DMS79 treated with DMSO at 0.1 percent for 48 hours (cell line): ENCODE data around the gene RNF157.
A peak's percentile ranks its signal among the peaks of the same experiment; 100 is the strongest.

Source experiments
- DNase-seq: peaks from one replicate; lab custom pipeline; 2025; lab: John Stamatoyannopoulos, UW

RNF157 gene

DNA sequence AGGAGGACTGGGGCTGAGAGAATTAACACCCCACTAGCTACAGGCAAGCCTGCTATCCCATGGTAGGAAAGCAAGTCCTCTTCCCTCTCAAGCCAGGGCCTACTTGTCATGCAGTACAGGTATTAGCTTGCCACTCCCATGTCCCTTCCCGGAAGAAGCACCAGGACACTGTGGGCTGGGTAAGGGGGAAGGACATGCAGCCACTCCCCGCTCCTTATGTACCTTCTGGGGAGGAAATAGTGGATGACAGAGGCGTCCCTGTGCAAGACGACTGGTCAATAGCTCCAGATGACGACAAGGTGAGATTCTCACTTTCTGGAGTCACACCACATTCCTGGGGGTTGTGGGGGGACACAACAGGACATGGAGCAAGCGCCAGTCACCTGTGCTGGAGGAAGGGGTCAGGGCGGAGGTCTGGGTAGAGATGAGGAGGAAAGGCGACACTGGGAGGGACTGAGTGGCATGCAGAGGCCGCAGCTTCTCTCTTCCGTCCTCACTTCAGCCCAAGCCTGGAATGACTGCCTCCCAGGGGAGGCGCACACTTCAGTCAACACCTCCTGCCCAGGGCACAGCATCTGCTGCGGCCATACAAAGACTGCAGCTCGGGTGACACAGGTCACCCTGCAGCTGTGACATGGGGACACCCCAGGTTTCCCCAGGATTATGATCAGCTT lies 84.2 kb downstream of the RNF157 start:
- no peak for DNase-seq

GRCh38 chr17:76154936-76155845 lies 85.1 kb downstream of the RNF157 start:
- no peak for DNase-seq

DNA sequence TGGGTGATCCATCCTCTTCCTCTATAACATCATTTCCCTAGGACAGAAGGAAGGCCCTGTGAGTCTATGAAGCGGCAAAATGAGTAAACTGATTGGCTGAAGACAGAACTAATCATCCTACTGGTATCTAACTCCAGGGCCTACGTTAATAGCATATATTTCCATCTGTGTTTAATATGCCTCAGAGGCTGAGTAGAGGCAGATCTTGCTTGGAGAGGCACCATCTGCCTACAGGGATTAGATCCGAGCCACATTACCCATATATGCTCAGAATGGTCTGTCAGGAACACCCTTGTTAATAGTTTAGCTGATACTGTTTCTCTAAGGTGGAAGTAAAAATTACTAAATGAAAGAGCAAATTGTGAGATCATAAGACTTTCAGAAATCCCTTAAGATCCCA lies 86.0 kb downstream of the RNF157 start:
- DNase-seq, result no peak

DNA sequence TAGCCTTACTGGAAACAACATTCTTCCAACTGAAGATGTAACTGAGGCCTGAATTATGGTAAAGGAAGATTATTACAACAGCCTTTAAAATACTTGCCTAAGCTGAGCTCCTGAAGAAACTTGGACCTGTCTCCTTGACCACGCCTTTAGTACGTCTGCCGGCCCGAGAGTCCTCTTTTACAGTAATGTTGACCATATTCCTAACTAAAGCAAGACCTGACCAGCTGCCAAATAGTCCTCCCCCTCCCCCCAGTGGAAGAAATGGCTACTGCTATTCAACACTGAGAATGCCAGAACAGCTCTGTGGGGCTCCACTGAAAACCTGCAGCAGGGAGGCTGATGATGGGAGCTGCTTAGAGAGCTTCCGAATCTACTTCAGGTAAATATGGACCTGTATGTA lies 86.7 kb downstream of the RNF157 start:
- no peak for DNase-seq

DNA sequence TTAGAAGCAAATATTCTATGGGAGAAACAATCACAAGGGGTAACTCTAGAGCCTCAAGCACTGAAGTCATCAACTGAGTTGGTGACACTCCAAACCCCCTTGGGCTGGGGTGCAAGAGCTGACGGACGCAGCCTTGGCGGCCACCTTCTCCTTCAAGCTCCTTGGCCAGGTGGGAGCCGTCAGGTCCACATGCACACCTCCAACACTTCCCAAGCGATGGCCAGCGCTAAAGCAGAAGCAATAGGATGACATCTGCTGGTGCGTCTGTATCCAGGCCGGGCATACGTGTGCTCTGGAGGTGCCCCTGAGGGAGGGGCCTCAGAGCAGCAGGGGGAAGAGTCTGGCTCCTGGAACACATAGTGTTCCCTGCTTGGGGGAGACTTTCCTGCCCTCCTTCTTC lies 87.1 kb downstream of the RNF157 start:
- no peak for DNase-seq

DNA sequence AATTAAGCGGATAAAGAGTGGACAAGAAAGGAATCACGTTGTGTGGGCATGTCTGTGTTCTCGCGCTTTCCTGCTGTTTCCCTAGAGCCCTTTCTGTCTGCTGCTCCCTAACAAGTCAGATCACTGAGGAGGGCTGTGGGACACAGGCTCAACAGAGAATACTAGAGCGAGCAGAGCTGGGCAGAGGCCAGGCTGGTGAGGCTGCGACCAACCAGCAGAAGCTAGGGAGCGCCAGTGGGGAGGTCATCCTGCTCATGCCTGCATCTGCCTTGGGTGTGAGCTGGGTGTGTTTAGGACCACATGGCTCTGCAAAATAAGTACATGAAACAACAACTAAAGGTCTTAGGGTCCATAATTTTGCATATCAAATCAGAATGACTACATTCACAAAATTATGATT lies 87.7 kb downstream of the RNF157 start:
- DNase-seq, result no peak

- no peak for DNase-seq
These were observed 88.3 kb downstream of the RNF157 start for GRCh38 chr17:76151896-76152454.

DNA sequence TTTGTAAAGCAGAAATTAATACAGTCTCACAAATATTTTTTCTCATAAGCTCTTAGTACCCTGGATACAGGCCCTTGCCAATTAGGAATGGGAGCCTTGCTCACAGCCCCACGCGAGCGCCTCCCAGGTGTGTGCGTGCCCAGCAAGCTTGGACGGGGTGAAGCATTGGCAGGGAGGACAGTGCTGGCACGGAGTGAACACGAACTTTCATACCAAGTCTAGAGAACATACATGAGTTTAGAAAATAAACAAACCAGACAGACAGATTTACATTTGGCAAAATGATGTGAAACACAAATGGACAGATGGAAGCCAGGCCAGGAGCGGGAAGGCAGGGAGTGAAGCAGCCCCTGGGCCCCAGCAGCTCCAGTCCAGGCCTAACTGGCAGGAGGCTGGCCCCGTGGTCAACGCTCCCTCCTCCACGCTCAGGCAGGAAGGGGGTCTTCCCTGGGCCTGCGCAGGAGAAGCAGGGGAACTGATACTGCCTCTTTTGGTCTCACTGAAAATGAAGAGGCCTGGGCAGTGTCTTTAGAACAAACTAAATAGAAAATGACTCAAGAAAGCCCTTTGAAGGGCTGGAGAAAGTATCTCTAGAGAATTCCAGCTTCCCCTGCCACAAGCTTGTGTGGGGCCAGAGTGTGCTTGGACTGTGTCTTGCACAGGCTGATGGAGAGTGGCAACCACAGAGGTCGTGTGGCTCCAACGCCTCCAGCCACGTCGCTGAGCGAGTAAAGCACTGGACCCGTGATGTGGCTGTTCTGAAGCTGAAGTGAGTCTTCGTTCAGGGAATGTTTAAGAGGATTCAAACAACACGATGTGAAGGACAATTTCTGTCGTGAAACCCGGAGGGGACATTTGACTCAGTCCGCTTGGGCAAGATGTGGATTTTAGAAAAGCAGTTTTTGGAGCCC lies 89.3 kb downstream of the RNF157 start:
- no peak for DNase-seq

- no peak for DNase-seq
These were observed 91.1 kb downstream of the RNF157 start for GRCh38 chr17:76149214-76149613.

DNA sequence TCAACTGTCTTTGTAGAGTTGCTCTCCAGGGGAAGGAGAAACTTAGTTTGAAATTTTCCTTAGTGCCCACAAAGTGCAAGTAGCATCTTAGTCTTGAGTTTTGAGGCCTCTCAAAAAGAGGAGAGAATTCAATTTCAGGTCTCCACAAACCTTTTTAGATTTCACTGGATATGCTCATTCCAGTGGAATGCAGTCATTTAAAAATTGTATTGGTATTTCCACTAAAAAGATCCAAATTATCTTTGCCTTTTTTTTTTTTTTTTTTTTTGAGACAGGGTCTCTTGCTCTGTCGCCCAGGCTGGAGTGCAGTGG lies 92.3 kb downstream of the RNF157 start:
- no peak for DNase-seq

DNA sequence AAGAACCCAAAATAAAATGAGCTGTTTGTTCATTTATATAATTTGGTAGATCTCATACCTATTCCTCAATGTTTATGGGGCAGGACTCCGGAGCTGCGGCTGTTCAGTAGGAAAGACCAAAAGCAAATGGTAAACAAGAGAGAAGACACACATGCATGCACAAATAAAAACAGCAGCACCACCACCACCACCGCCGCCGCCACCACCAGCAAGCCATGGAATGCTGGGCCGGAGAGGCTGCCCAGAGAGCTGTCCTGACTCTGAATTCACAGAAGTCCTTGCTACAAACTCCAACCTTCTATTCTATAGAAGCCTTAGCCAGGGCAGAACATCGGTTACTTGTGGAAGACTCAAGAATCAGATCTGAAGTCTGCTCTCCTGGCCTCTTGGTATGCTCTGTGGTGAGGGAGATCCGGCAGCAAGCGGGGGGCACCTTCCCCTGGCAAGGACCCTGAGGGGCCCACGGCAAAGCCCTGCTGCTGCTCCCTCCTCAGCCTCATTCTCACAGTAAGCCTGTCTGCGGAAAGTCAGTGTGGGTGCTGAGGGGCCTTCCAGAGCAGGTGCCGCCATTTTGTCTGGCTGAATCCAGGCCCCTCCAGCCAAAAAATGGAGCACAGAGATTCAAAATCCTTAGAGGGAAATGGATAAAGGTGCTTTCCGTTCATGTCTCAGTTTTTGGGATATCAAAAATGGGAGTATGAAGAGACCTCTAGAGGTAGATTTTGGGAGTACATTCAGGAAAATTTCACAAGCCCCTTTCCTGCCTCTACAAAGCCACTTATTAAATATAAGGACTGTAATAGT lies 92.9 kb downstream of the RNF157 start:
- DNase-seq, result peak; percentile 34

GRCh38 chr17:76146053-76146851 lies 94.0 kb downstream of the RNF157 start:
- no peak for DNase-seq

DNA sequence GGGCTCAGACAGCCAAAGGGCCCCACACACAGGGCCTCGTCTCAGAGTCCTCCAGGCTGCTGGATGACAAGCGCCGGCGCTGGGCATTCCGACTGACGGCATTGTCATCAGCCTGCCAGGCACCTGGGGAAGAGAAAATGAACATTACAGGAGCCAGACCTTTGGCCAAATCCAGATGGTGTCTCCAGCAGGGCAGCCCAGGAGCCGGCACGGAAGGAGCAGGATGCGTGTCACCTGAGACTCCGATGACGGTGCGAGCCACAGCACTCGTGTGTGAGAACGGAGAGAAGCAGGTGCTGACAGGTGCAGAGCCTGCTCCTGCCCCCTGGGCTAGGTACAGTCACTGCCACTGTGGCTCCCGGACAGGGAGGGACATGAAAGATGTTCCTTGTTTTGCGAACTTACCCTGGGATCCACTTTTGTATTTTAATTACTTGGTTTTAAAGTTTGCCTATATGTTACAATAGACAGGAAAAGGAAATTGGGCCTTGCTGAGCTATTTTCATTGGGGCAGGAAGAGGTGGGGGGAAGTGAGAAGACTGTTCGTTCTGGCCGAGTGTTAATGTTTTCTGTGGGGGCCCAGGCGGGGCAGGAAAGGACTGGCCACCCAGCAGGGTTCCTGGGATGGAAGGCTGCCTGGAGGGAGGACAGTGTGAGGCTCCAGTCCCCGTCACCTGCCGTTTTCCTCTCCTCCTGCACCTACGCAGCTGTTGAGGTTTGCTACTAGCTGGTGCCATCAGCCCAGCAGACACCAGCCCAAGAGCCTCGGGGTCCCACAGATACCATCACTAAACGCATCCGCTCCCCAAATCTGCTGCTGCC lies 94.9 kb downstream of the RNF157 start:
- no peak for DNase-seq

DNA sequence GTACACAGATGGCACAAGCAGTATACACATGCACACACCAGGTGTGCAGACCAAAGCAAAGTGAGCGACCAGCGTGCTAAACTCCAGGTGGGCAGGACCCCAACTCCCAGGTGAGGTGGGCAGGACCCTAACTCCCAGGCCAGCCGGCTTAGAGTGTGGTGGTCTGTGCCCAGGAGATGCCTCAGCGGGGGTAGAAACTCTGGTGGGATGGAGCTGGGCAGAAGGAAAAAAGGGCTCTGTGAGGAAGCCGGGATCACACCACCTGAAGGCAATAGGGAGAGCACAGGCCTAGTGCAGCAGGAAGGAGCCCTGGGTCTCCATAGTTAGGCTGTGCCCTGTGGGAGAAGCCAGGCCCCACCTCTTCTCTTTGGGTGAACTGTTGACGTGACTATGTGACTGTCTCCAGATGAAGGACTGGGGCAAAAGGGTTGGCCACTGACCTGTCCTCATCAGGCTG lies 97.7 kb downstream of the RNF157 start:
- DNase-seq, result no peak

DNA sequence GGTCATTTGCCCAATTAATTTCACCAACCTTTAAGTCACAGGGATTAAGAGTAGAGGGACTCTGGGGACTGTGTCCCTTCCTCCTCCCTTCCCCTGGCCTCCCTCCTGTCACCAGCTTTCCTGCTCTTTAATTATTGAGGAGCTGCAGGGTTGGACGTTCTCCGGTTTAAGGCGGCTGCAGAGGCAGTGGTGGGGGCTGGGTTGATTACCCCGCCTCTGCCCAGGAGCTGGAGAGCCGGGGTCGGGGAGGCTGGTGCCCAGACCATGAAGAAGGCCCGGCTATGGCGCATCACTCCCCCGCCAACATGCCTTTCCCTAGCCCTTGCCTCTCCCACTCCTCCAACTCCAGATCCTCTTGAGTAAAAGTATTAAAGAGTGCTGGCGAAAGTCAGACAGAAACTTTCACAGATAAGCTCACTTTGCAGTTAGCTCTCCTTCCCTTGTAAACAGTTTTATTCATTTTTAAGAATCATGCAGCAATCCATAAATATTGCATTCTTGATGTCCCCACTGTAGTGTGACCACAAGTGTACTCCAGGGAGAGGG lies 98.2 kb downstream of the RNF157 start:
- no peak for DNase-seq

GRCh38 chr17:76141212-76142038 lies 98.9 kb downstream of the RNF157 start, which contains the start of gene FOXJ1:
Gene FOXJ1, minus strand, starts transcription at chr17:76141245. Its CDS starts 850 bp downstream, at chr17:76140395.
- DNase-seq, result peak; percentile 79

DNA sequence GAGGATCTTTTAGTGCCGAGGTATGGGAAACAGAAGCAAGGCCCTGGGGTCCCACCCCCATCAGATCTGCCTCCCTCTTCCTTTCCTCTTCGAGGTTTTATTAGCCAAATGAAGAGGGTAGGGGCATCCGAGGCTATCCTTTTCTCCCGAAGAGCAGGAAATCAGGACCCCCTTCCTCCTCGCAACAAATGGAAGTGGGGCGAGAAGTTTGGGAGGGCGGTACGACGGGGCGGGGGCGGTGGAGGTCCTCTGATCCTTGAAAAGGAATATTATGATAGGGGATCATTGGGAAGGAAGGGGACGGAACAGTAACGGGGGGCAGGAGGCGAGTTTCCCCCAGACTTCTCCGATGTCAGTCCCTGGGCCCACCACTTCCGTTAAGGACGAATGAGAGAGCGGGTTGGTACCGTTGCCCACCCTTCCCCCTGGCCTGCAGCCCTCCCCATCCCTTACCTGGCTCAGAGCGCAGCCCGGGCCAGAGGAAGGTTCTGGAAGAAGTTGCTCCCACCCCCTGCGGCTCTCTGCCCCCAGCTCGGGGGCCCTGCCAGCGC lies 99.6 kb downstream of the RNF157 start:
- no peak for DNase-seq
